Endometrium (tissue), 2 donors: ENCODE results near the gene KCNE3.
A peak's percentile ranks its signal among the peaks of the same experiment; 100 is the strongest.

Experiments used
- FAIRE-seq: peaks from 2 replicates; lab custom pipeline; 2012; peaks lifted over from hg19 to GRCh38; lab: Jason Lieb, UNC
- donor health status: control.
- donor health status: control.

The KCNE3 gene

GRCh38 chr11:74471668-74472429 lies 4.5 kb upstream of the KCNE3 start:
- no peak for FAIRE-seq

GRCh38 chr11:74471037-74471436 lies 3.7 kb upstream of the KCNE3 start:
- FAIRE-seq: no peak

- FAIRE-seq: no peak
Observed at GRCh38 chr11:74470526-74470925, 3.2 kb upstream of the KCNE3 start.

- no peak for FAIRE-seq
Observed at GRCh38 chr11:74468936-74469335, 1.6 kb upstream of the KCNE3 start.

GRCh38 chr11:74468521-74468920 lies 1.2 kb upstream of the KCNE3 start:
- FAIRE-seq: no peak

GRCh38 chr11:74468058-74468457 lies 709 bp upstream of the KCNE3 start:
- FAIRE-seq: no peak

GRCh38 chr11:74465291-74465708 lies 2.0 kb downstream of the KCNE3 start:
- no peak for FAIRE-seq

GRCh38 chr11:74464746-74465145 lies 2.6 kb downstream of the KCNE3 start:
- FAIRE-seq: no peak

GRCh38 chr11:74463216-74463615 lies 4.1 kb downstream of the KCNE3 start:
- no peak for FAIRE-seq

- no peak for FAIRE-seq
Observed at GRCh38 chr11:74462631-74463030, 4.7 kb downstream of the KCNE3 start.

- FAIRE-seq: no peak
Observed at GRCh38 chr11:74462009-74462408, 5.3 kb downstream of the KCNE3 start.

GRCh38 chr11:74460481-74461154 lies 6.7 kb downstream of the KCNE3 start:
- no peak for FAIRE-seq

- no peak for FAIRE-seq
Observed at GRCh38 chr11:74460065-74460464, 7.3 kb downstream of the KCNE3 start.

- FAIRE-seq: no peak
Observed at GRCh38 chr11:74459584-74459983, 7.8 kb downstream of the KCNE3 start.

- FAIRE-seq: no peak
Observed at GRCh38 chr11:74457356-74457755, 10.0 kb downstream of the KCNE3 start.

GRCh38 chr11:74453373-74453975 lies 13.9 kb downstream of the KCNE3 start:
- FAIRE-seq: no peak

GRCh38 chr11:74452366-74452765 lies 15.0 kb downstream of the KCNE3 start:
- FAIRE-seq: no peak

GRCh38 chr11:74450318-74450717 lies 17.0 kb downstream of the KCNE3 start:
- FAIRE-seq: no peak

- FAIRE-seq: no peak
Observed at GRCh38 chr11:74449369-74449931, 17.9 kb downstream of the KCNE3 start.

- FAIRE-seq: no peak
Observed at GRCh38 chr11:74447720-74448119, 19.6 kb downstream of the KCNE3 start.

GRCh38 chr11:74446532-74446938 lies 20.8 kb downstream of the KCNE3 start:
- FAIRE-seq: peak; percentile 71

- FAIRE-seq: no peak
Observed at GRCh38 chr11:74444173-74444826, 23.0 kb downstream of the KCNE3 start.
